GM12878 (cell line): Measurements from ENCODE around the gene HMGN4. TPM values are rescaled to one million over a fixed set of nuclear protein-coding genes. Genes with fewer than 3 reads are reported as not detected.

Experiments used
- ATF2 ChIP-seq: IDR thresholded peaks from 2 replicates; pipeline ENCODE4 v1.6.1; 2012; ENCODE audit warnings: low read length, inconsistent platforms
- CHD4 ChIP-seq: fragments of 200-600 bp; sonication (generic); IDR thresholded peaks from 2 replicates; pipeline ENCODE4 v1.6.1; 2016; ENCODE audit warnings: mild to moderate bottlenecking
- E2F8 ChIP-seq: fragments of 450-650 bp; IDR thresholded peaks from 2 replicates; pipeline ENCODE4 v1.6.1; 2018; ENCODE audit warnings: mild to moderate bottlenecking, low read depth, moderate library complexity; ENCODE audit not compliant: partially characterized antibody
- ESRRA ChIP-seq: IDR thresholded peaks from 2 replicates; pipeline ENCODE4 v1.6.1; 2012; ENCODE audit warnings: mild to moderate bottlenecking, low read length, improper control_type of control experiment
- EZH2 ChIP-seq: IDR thresholded peaks from 2 replicates; pipeline ENCODE4 v1.6.1; 2012; ENCODE audit warnings: low read depth, mild to moderate bottlenecking, control low read depth, inconsistent platforms, low read length, borderline replicate concordance; ENCODE audit not compliant: control insufficient read depth
- FOXK2 ChIP-seq: fragments of 450-650 bp; IDR thresholded peaks from 2 replicates; pipeline ENCODE4 v1.6.1; 2017; ENCODE audit warnings: mild to moderate bottlenecking, moderate library complexity
- KDM1A ChIP-seq: fragments of 200-600 bp; sonication (generic); IDR thresholded peaks from 2 replicates; pipeline ENCODE4 v1.6.1; 2016; ENCODE audit warnings: borderline replicate concordance
- NR2C2 ChIP-seq: IDR thresholded peaks from 2 replicates; pipeline ENCODE4 v1.6.1; 2011; ENCODE audit warnings: borderline replicate concordance, low read depth; ENCODE audit not compliant: control insufficient read depth, insufficient read length
- SMARCA5 ChIP-seq: fragments of 450-650 bp; IDR thresholded peaks from 2 replicates; pipeline ENCODE4 v1.6.1; 2017; ENCODE audit warnings: mild to moderate bottlenecking
- TCF12 ChIP-seq: IDR thresholded peaks from 2 replicates; pipeline ENCODE4 v1.6.1; 2011; ENCODE audit warnings: low read depth, mild to moderate bottlenecking, low read length
- TCF3 ChIP-seq: IDR thresholded peaks from 2 replicates; pipeline ENCODE4 v1.6.1; 2012; ENCODE audit warnings: low read depth, mild to moderate bottlenecking, low read length, borderline replicate concordance; ENCODE audit not compliant: insufficient read depth
- ZBTB40 ChIP-seq: fragments of 450-650 bp; IDR thresholded peaks from 2 replicates; pipeline ENCODE4 v1.6.1; 2016; ENCODE audit warnings: mild to moderate bottlenecking, moderate library complexity, borderline replicate concordance
- polyA plus RNA-seq, 11 experiments: library from polyadenylated mRNA; depleted of rRNA in 4 of 11; unstranded in 6 of 11; stranded (reverse) in 5 of 11; fragments of >200 nt; fragmentation: Nextera tagmentation in 4 of 11; fragmentation: Illumina TruSeq in 1 of 11; extraction: Ambion mirVana in 4 of 11; extraction: Trizol in 1 of 11; gene quantifications; 1 replicate in 1 of 11; 2 replicates in 10 of 11; pipeline versions ENCODE4 v1.2.1 to v1.2.3, GENCODE V29; 2011 to 2016; ENCODE audit warnings: inconsistent platforms in 2 of 11, missing spikeins in 2 of 11, low read depth in 1 of 11
- total RNA-seq, 4 experiments: library from RNA; depleted of rRNA in 3 of 4; stranded (reverse); fragments of >200 nt in 3 of 4; fragmentation: Illumina TruSeq in 1 of 4; extraction: Trizol in 1 of 4; gene quantifications; 2 replicates each; pipeline versions ENCODE4 v1.2.1 to v1.2.3, GENCODE V29; 2013 to 2021
- TF ChIP-seq, protein P1 (sequence below): fragments of 450-650 bp; IDR thresholded peaks from 2 replicates; pipeline ENCODE4 v1.6.1; 2017; ENCODE audit warnings: mild to moderate bottlenecking, moderate library complexity
- TF ChIP-seq, protein P2 (sequence below): IDR thresholded peaks from 2 replicates; pipeline ENCODE4 v1.6.1; 2012; ENCODE audit warnings: low read depth, low read length, improper control_type of control experiment

The HMGN4 gene
- total and polyA plus RNA-seq, 10 of the 15 experiments (the other 5 are each of a cell fraction or from before 2014, with no cell fraction given), result 26.7 to 99.1 (median 76.7) TPM

- TF ChIP-seq FOXK2 (0 out of 2 replicates have a peak, but pooled peaks have one; percentile 23), SMARCA5 (peak; percentile 92), EZH2 (no peak), KDM1A (no peak), TCF3 (no peak; the same call in 1 of the 2 replicates), NR2C2 (no peak), TCF12 (no peak), E2F8 (no peak), CHD4 (no peak), ZBTB40 (peak; percentile 65; the same call in 1 of the 2 replicates), ATF2 (no peak), ESRRA (no peak)
- TF ChIP-seq, protein P1, sequence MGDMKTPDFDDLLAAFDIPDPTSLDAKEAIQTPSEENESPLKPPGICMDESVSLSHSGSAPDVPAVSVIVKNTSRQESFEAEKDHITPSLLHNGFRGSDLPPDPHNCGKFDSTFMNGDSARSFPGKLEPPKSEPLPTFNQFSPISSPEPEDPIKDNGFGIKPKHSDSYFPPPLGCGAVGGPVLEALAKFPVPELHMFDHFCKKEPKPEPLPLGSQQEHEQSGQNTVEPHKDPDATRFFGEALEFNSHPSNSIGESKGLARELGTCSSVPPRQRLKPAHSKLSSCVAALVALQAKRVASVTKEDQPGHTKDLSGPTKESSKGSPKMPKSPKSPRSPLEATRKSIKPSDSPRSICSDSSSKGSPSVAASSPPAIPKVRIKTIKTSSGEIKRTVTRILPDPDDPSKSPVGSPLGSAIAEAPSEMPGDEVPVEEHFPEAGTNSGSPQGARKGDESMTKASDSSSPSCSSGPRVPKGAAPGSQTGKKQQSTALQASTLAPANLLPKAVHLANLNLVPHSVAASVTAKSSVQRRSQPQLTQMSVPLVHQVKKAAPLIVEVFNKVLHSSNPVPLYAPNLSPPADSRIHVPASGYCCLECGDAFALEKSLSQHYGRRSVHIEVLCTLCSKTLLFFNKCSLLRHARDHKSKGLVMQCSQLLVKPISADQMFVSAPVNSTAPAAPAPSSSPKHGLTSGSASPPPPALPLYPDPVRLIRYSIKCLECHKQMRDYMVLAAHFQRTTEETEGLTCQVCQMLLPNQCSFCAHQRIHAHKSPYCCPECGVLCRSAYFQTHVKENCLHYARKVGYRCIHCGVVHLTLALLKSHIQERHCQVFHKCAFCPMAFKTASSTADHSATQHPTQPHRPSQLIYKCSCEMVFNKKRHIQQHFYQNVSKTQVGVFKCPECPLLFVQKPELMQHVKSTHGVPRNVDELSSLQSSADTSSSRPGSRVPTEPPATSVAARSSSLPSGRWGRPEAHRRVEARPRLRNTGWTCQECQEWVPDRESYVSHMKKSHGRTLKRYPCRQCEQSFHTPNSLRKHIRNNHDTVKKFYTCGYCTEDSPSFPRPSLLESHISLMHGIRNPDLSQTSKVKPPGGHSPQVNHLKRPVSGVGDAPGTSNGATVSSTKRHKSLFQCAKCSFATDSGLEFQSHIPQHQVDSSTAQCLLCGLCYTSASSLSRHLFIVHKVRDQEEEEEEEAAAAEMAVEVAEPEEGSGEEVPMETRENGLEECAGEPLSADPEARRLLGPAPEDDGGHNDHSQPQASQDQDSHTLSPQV, result no peak
- TF ChIP-seq, protein P2, sequence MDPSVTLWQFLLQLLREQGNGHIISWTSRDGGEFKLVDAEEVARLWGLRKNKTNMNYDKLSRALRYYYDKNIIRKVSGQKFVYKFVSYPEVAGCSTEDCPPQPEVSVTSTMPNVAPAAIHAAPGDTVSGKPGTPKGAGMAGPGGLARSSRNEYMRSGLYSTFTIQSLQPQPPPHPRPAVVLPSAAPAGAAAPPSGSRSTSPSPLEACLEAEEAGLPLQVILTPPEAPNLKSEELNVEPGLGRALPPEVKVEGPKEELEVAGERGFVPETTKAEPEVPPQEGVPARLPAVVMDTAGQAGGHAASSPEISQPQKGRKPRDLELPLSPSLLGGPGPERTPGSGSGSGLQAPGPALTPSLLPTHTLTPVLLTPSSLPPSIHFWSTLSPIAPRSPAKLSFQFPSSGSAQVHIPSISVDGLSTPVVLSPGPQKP, result no peak
These were observed 17.1 kb upstream of the HMGN4 start (continued) for GRCh38 chr6:26520850-26521599.
